A673 (cell line): ENCODE measurements around the gene MYRIP. TPM values are rescaled to one million over a fixed set of nuclear protein-coding genes. Genes with fewer than 3 reads are reported as not detected.
"Not testable (repeated sequence)": the region's sequence is repeated elsewhere in the genome, so short reads cannot be mapped to it uniquely, and the experiment has no call there.

Source experiments
- BruUV-seq: library from RNA; stranded (reverse); fragments of 400-500 nt; replicated peaks from 2 replicates; lab custom pipeline; 2021; lab: Mats Ljungman, UMichigan
- CTCF ChIA-PET: fragments of 300-600 bp; sonication (Branson Sonifier 250); formaldehyde crosslinking; loops from one replicate; lab custom pipeline; 2022; ENCODE audit warnings: antibody characterized with exemption; lab: Charles Lee
- POLR2A ChIA-PET: fragments of 300-600 bp; sonication (Branson Sonifier 250); formaldehyde crosslinking; loops from one replicate; lab custom pipeline; 2022; ENCODE audit warnings: antibody characterized with exemption; ENCODE audit not compliant: low non-redundant PET; lab: Charles Lee
- DNase-seq: peaks from one replicate; pipeline ENCODE4 v3.0.0-alpha.2; 2015; ENCODE audit warnings: low spot score
- H3K27ac ChIP-seq: fragments of 200-600 bp; sonication (generic); 2 replicates; pipeline ENCODE4 v1.5.1; 2016; ENCODE audit warnings: mixed run types, low read depth, mild to moderate bottlenecking, mixed read lengths, antibody characterized with exemption, low read length; ENCODE audit not compliant: poor library complexity, severe bottlenecking
- H3K27me3 ChIP-seq: fragments of 200-600 bp; sonication (generic); replicated peaks from 2 replicates; pipeline ENCODE4 v1.6.1; 2017; ENCODE audit warnings: mixed run types, low read depth, mild to moderate bottlenecking, mixed read lengths, antibody characterized with exemption, low read length; ENCODE audit not compliant: insufficient read depth, poor library complexity
- H3K36me3 ChIP-seq: fragments of 200-600 bp; sonication (generic); 2 replicates; pipeline ENCODE4 v1.6.1; 2016; ENCODE audit warnings: mixed run types, mild to moderate bottlenecking, mixed read lengths, antibody characterized with exemption, low read length; ENCODE audit not compliant: insufficient read depth, poor library complexity, severe bottlenecking
- H3K4me1 ChIP-seq: fragments of 200-600 bp; sonication (generic); 2 replicates; pipeline ENCODE4 v1.6.1; 2017; ENCODE audit warnings: mixed run types, mild to moderate bottlenecking, mixed read lengths, antibody characterized with exemption, low read length; ENCODE audit not compliant: insufficient read depth, poor library complexity, severe bottlenecking
- H3K4me3 ChIP-seq: fragments of 200-600 bp; sonication (generic); 2 replicates; pipeline ENCODE4 v1.5.1; 2016; ENCODE audit warnings: low read depth, mixed run types, mild to moderate bottlenecking, mixed read lengths, low read length; ENCODE audit not compliant: poor library complexity, severe bottlenecking
- H3K9me3 ChIP-seq: fragments of 200-600 bp; sonication (generic); 2 replicates; pipeline ENCODE4 v1.6.1; 2016; ENCODE audit warnings: mixed run types, low read depth, mild to moderate bottlenecking, mixed read lengths, antibody characterized with exemption, low read length; ENCODE audit not compliant: poor library complexity, severe bottlenecking
- EZH2 ChIP-seq: fragments of 200-600 bp; sonication (generic); IDR thresholded peaks from 2 replicates; pipeline ENCODE4 v1.6.1; 2017; ENCODE audit warnings: borderline replicate concordance, low read depth, mild to moderate bottlenecking, mixed read lengths, antibody characterized with exemption, low read length; ENCODE audit not compliant: poor library complexity, severe bottlenecking
- intact Hi-C: fragments of 100-400 bp; cut with micrococcal nuclease; formaldehyde crosslinking; loops from one replicate; pipeline ENCODE4 v1.10.0; 2022; ENCODE audit not compliant: unreplicated experiment
- total RNA-seq: library from RNA; stranded (reverse); gene quantifications from 2 replicates; pipeline ENCODE4 v1.2.3, GENCODE V29; 2021
- TF ChIP-seq, protein P1 (sequence below): fragments of 300-800, 200-600 bp; sonication (generic); conservative IDR thresholded peaks from 2 replicates; pipeline ENCODE4 v1.5.1; 2017; ENCODE audit warnings: low read depth, mild to moderate bottlenecking, antibody characterized with exemption, low read length, moderate library complexity, mixed read lengths

Gene MYRIP
- total RNA-seq, 1 experiment from 2014 or later: not detected

DNA sequence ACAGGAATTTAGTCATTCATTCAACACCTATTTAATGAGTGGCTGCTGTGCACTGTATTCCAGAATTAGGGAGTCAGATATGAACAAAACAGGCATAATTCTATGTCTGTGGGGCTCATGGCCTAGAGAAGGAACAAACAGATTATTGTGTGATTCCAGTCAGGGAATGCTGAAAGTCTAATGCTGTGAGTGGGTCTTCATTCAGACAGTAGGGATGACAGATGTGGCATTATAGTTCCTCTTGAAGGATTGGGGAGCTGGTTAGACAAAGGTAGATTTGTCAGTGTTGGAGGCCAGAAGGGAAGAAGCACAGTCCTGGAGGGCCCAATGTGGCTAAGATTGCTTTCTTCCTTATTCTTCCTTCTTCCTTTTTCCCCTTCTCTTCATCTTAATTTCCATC, 273.7 kb downstream of the MYRIP start:
- ChIA-PET CTCF (no interaction called here), POLR2A (no interaction called here)
- no peaks in the 10 kb centered on the region for H3K36me3 ChIP-seq
- H3K9me3 ChIP-seq: no peaks in the 10 kb centered on the region
- no TSS peak for BruUV-seq
- H3K27me3 ChIP-seq: no peaks in the 10 kb centered on the region
- intact Hi-C loops: no loop called here
- no peaks in the 10 kb centered on the region for H3K4me1 ChIP-seq
- no peak for TF ChIP-seq EZH2
- TF ChIP-seq, protein P1, sequence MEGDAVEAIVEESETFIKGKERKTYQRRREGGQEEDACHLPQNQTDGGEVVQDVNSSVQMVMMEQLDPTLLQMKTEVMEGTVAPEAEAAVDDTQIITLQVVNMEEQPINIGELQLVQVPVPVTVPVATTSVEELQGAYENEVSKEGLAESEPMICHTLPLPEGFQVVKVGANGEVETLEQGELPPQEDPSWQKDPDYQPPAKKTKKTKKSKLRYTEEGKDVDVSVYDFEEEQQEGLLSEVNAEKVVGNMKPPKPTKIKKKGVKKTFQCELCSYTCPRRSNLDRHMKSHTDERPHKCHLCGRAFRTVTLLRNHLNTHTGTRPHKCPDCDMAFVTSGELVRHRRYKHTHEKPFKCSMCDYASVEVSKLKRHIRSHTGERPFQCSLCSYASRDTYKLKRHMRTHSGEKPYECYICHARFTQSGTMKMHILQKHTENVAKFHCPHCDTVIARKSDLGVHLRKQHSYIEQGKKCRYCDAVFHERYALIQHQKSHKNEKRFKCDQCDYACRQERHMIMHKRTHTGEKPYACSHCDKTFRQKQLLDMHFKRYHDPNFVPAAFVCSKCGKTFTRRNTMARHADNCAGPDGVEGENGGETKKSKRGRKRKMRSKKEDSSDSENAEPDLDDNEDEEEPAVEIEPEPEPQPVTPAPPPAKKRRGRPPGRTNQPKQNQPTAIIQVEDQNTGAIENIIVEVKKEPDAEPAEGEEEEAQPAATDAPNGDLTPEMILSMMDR: no peak
- DNase-seq: no peak
- H3K4me3 ChIP-seq: no peak overlapping the region
- H3K27ac ChIP-seq: no peak overlapping the region

DNA sequence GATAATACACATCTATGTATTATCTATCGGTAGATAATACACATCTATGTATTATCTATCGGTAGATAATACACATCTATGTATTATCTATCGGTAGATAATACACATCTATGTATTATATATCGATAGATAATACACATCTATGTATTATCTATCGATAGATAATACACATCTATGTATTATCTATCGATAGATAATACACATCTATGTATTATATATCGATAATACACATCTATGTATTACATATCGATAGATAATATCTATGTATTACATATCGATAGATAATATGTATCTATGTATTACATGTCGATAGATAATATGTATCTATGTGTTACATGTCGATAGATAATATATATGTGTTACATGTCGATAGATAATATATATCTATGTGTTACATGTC, 275.0 kb downstream of the MYRIP start:
- BruUV-seq, H3K4me1 ChIP-seq, H3K27me3 ChIP-seq, intact Hi-C loops, H3K36me3 ChIP-seq, H3K27ac ChIP-seq, H3K9me3 ChIP-seq, DNase-seq, CTCF ChIA-PET, H3K4me3 ChIP-seq, POLR2A ChIA-PET: not testable (repeated sequence)

DNA sequence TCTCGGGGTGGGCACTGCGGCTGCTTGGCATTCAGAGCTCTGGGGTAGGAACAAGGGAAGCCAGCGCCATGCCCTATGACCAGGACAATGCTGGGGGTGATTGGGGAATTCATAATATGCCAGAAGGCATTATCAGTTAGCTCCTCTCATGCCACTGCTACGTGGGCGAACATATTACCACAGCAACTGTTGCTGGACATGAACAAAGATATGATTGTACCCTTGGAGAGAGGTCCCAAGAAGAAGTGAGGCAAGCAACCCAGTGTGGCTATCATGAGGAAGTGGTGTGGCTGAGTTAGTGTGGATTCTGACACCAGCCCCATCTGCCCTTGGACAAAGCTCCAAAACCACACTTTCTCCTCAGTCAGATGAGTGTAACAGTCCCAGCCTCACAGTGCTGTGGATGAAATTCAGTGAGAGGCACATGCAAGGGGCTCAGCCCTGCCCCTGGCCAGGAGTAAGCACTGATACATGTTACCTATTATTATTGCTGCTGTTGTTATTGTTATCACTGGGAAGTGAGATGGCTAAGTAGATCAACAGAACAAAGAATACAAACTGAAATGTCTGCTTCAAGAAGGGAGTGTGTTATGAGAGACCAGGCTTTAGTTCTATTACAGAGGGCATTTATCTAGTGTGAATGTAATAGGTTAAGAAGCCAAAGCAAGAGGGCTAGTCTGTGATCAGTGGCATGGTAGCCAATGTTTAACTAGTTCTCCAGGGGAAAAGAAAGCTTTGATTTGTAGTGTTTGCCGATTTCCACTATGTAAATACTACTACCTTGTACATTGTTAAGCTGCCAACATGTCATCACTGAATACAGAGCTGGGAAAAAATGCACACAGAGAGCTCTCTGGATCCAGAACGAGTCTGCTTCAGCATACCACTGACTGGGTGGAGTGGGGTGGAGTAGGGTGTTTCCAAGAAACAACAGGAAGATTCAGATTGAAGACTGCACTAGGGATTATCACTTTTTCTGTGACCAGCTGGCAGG, 277.8 kb downstream of the MYRIP start:
- H3K9me3 ChIP-seq: no peaks in the 10 kb centered on the region
- H3K27ac ChIP-seq: no peak overlapping the region
- no peaks in the 10 kb centered on the region for H3K4me1 ChIP-seq
- DNase-seq: no peak
- ChIA-PET POLR2A (no interaction called here), CTCF (no interaction called here)
- intact Hi-C loops: no loop called here
- no peak overlapping the region for H3K4me3 ChIP-seq
- H3K36me3 ChIP-seq: no peaks in the 10 kb centered on the region
- TF ChIP-seq, protein P1: no peak
- BruUV-seq: no TSS peak
- no peaks in the 10 kb centered on the region for H3K27me3 ChIP-seq
